GM21390 (cell line): Measurements from ENCODE around the gene SPATA1.
A peak's percentile ranks its signal among the peaks of the same experiment; 100 is the strongest.

Source experiments
- ATAC-seq: cut with Tn5 transposase; IDR thresholded peaks from one replicate; pipeline ENCODE4 v1.9.1; 2021; ENCODE audit not compliant: unreplicated experiment

Gene SPATA1, protein sequence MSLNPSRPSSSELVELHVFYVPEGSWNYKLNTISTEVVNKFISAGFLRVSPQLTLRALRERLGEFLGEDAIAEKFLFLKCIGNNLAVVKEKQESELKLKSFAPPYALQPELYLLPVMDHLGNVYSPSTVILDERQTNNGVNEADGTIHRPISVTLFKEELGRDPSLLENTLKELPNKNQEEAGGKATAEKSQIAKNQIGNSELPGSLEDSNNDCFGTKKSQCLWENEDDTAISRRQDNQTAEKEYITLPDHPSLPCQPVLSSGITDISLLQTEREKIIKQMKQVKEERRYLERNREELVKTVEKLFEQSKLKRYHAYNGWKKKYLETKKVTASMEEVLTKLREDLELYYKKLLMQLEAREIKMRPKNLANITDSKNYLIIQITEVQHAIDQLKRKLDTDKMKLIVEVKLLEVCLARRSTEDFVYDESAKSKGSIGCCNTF

DNA sequence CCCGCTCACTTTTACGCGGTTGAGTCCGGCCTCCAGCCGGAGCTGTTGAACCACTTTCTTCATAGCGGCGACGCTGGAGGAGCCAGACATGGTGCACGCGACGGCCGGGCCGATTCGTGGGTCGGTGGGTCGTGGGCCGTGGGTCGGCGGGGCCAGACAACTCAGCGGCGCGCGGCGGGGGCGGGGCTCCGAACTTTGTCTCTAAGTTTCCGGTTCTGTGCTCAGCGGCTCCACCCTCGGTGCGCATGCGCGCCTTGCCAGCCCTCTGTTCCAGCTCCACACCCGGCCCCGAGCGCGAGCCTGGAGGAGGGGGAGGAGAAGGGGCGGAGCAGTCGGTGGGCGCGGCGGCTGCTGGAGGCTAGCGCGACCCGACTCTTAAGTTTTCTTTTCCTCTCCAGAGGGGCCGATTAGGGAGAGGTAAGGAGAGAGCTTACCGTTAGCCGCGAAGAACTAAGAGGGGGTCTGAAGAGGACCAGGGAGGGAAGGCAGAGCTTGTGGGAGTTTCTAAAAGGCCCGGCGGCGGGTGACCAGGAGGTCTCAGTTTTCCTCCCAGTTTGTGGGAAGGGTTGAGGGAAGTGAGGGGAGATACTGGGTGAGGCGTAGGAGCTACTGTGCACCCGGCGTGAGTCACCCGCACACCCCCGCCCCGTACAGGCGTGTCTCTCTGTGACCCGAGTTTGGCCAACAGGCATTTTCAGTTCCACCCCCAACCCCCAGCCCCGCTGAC lies at the start of gene SPATA1, which contains the start of gene GNG5:
SPATA1 (plus strand) TSS at position 385 of the 727 bp plus-strand sequence. CDS start 9,974 bp downstream, outside the sequence.
GNG5 (minus strand) TSS at position 580 of the 727 bp plus-strand sequence; CDS start at position 90, 490 bp downstream.
- peak; percentile 79 for ATAC-seq

DNA sequence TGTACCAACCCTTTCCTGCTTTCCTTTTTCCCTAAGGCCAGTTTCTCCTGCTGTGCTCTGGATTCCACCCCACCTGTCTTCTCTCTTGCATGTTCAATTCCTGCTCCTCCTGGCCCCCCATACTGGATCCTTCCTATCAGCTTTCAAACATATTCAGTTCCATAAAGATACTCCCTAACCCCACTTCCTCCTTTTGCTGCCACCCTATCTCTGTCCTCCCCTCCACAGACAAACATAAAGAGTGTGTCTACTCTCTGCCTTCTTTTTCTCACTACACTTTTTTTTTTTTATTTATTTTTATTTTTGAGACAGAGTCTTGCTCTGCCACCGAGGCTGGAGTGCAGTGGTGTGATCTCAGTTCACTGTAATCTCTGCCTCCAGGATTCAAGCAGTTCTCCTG lies 44.1 kb upstream of the SPATA1 start:
- ATAC-seq: no peak

DNA sequence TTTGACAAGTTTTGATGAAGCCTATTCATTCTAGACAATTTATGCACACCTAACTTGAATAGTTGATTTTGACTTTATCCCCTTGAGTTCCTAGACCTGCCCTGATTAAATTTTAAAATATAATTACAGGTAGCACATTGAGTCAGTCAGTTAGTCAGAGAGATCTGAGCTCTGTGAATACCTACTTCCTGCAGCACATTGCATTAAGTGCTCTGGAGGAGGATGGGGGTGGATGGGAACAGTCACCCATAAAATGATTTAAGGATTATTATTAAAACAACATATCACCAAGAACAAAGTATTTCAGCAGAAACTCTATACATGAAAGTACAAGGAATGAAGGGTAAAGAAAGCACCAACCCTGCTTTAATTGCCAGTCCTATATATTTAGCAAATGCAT lies 38.9 kb upstream of the SPATA1 start:
- no peak for ATAC-seq

DNA sequence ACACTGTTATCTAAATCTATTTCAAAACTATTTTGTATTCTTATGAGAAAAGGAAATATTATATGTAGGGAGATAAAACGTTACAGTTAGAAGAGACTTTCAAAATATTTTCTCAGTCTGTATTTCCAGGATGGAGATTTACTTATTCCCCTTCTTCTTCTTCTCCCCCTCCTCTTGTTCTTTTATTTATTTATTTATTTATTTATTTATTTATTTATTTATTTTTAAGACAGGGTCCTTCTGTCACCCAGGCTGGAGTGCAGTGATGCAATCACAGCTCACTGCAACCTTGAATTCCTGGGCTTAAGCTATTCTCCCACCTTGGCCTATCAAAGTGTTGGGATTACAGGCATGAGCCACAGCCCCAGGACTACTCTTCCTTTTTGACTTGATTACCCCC lies 30.0 kb upstream of the SPATA1 start:
- no peak for ATAC-seq

DNA sequence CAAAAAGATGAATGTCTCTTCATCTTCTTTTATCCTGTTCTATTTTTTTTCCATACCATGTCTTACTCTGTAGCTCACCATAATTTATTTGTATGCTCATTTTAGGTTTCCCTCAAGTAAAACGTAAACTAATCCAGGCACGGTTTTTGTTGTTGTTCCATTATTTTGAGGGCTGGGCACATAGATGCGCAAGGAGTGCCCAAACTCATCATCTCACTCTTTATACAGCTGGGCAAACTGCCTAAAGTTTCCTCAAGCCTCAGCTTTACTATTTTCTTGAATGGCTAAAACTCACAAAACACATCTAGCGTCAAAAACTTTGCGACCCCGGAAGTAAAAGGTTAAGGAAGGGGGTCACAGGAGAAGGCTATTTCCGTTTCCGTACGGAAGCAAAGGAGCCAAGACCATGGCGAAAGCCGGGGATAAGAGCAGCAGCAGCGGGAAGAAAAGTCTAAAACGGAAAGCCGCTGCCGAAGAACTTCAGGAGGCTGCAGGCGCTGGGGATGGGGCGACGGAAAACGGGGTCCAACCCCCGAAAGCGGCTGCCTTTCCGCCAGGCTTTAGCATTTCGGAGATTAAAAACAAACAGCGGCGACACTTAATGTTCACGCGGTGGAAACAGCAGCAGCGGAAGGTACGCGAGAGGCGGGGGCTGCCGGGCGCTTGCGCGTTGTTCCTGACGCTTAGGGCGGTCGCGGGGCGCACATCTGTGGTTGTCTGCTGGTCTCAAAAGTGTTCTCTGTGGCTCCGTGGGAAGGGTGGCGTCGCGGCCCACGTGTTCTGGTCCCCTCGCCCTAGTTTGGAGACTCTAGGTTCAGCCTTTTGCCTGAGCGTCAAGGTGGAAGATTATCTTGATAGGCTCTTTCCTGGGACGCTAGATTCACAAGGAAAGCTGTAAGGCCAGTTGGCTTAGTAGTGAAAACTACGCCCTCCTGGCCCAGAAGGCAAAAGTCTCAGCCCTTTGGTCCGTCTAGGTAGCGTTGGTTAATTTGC lies 27.0 kb upstream of the SPATA1 start, which contains the start of gene RPF1:
RPF1 (plus strand) TSS at position 391 of the 993 bp plus-strand sequence; CDS start at position 407, 16 bp downstream.
- peak; percentile 97 for ATAC-seq

DNA sequence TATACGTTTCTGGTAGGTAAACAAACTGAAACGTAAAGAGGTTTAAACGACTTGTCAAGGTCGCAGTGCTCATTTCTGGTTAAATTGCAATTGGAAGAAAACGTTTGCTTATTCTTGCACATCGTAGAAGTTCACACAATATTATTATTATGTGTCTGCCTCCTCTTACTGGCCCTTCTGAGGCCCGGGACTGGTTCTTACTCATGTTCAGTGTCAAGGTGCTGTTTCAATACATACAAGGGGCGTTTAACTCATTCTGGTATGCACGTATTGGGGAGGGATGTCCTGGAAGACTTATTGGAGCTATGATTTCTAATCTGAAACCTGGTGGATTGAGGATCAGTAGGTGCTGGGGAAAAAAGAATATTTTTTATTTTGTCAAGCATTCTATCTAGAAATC lies 26.2 kb upstream of the SPATA1 start:
- peak; percentile 14 for ATAC-seq

DNA sequence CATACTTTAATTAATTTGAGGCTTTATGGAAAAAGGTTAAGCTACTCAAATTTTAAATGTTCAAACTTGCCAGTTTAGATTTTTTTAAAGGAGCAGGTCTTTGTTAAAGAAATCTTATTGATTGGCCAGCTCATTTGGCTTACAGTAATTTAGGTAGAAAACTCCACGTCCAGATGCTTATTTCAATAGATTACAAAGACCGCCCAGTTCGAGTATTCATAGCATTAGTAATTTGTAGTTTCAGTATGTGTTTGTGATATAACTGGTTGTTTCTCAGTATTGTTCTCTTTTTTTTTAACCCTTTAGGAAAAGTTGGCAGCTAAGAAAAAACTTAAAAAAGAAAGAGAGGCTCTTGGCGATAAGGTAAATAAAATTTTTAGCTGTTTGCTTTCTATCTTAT lies 25.5 kb upstream of the SPATA1 start:
- ATAC-seq: no peak

DNA sequence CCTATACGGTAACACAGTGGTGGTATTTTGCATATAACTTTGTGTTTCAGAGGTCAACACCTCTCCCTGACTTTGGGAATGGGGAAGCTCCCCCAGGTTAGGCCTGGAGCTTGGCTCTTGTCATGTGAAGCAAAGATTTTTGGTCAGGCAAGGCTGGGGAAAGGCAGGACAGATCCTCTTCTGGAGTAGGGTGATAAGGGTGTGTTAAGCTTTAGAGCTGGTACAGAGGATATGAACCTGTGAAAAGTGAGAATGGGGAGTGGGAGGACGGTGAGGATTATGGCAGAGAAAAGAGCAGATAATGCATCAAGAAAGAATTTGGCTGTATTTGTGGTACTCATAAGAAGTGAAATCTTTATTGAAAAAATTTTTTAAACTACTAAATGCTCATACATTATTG lies 24.9 kb upstream of the SPATA1 start:
- ATAC-seq: no peak

DNA sequence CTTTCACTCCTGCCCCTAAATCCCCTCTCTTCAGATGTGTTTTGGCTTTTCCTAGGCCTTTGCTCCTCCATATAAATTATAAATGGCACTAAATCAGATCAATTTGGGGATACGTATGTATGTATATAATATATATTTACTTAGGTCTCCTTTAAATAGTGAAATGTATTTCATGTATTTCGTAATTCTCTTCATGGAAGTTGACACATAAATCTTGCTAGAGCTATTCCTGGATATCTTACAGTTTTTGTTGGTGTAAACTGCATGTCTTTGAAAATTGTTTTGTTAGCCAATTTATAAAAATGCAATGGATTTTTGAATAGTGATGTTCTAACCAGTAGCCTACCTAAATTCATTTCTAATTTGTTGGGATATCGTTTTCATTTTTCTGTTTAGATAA lies 18.1 kb upstream of the SPATA1 start:
- ATAC-seq: no peak

DNA sequence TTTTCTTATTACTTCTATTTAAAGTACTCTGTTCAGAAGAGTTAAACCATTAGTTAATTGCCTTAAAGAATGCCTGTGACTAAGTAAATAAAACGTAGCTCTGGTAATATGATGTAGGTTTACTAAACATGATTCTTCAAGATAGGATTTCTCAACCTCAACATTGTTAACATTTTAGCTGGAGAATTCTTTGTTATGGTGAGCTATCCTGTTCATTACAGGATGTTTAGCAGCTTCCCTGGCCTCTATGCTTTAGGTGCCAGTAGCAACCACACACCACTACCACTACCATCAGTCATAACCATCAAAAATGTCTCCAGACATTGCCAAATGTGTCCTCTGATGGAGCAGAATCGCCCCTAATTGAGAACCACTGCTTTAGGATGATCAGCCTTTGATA lies 16.4 kb upstream of the SPATA1 start:
- ATAC-seq: no peak

DNA sequence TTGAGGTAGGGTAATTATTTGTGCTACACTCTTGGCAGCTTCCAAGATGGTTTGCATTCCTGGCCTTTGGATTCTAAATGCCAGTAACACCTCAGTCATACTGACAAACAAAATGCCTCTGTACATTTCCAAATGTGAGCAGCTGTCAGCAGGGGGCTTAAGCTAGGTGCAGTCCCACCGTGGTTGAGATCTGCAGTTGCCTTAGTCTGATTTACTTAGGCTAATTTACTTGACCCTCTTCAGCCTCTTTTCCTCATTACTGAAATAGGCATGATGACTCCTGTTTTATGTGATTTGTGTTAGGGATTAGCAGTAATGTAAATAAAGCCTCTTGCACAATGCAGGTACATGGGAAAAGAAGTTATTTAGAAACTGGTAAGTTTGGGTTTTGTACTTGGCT lies 13.5 kb upstream of the SPATA1 start:
- ATAC-seq: no peak

DNA sequence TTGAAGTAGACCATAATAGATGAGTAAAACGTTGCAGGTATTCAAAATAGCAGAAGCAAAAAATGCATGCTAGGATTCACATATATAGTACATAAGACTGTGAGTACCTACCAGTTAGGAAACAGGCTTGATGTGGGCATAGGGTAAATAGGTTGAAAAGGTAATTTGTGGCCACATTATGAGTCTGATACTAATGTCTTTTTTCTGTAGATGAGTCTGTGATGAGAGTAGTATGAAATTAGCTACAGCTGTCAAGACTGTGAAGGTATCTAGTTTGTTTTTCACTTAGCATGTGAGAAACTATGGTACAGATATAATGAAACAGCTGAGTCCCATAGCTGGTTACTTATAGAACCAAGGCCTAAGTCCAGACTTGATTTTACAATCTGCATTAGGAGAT lies 12.4 kb upstream of the SPATA1 start:
- no peak for ATAC-seq

DNA sequence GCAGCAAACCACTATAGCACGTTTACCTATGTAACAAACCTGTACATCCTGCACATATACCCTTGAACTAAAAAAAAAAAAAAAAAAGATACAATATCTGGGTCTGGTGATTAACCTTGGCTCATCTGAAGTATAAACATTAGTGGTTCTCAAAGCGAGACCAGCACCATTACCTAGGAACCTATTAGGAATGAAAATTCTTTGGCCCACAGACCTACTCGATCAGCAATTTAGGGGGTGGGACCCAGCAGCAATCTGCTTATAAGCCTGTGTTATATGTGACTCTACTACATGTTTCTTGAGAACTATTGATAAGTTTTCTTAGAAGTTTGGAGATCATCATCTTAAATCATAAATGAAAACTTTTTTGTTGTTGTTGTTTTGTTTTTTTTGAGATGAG lies 9.7 kb upstream of the SPATA1 start:
- no peak for ATAC-seq

DNA sequence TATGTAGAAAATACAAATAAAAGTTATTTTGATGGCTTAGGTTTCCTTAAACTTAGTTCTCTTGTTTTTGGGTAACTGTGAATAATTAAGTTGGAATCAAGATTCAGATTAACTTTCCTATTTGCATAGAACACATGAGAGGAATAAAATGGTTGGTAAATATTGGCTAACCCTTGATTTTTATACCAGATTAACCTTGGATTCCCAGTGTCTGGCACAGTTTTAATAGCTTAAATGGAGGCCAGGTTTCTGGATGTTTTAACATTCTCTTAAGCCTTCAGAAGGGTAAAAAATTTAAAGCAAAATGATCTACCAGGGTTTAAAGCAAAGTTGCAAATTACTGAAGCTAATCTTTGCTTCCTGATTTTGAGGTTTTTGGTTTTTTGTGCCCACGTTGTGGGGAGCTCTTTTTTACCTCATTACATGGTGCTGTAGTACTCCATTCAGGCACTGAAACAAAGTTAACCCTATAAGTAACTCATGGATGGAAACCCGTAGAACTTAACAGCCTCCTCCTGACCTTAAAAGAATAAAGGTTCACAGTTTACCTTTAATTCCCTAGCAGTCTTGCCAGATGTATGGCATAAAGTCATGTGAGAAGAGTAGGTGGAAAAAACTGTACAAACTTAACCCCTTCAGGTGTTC lies 8.4 kb upstream of the SPATA1 start:
- ATAC-seq: no peak

DNA sequence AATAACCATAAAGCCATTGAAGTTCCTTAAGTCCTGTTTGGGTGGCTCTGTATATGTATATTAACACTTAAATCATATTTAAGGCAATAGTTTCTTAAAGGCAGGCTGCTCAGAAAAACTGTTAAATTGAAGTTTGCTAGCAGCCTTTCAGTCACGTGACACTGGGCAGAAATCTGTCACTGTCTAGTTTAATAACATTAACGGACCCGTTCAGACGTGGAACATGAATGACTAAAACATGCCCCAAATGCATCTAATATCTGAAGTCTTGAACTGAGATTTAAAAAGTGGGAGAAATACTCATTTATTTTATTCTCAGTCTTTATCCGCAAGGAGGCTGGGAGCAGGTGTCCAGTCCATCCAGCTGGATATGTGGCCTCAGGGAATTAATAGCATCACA lies 3.3 kb upstream of the SPATA1 start:
- ATAC-seq: no peak

DNA sequence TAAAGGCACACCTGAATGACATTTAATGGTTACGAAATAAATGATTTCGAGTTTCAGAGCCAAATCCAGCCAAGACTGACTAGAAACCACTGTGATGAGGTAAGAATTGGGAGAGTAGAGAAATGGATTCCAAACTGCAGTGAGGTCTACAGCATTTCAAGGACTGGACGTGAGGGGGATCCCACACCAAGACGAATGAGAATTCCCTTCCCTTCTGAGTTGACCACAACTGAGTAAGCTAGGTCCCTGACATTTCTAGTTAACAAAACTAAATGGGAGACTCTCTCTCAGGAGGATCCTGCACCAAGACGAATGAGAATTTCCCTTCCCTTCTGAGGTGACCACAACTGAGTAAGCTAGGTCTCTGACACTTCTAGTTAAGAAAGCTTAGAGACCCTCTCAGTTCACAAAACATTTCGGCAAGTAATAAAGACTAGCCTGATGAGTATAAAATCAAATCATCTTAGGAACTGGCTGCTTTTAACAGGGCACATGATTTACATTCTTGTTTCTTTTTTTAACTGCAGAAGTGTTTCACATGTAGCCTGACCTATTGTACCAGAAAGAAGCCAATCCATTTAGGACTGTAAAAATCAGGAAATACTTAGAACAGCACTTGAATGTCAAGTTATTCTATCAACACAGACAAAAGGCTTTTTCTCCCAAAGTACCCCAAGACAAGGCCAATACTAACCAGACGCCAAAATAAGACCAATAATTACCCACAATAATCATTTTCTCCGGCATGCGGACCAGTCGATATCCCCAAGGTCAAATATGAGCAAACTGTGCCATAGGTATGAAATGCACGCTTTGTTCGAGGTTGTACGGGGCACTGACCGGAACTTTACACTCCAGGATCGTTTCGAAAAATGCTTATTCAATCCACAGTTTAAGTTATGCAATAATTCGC lies 1.4 kb upstream of the SPATA1 start:
- no peak for ATAC-seq

DNA sequence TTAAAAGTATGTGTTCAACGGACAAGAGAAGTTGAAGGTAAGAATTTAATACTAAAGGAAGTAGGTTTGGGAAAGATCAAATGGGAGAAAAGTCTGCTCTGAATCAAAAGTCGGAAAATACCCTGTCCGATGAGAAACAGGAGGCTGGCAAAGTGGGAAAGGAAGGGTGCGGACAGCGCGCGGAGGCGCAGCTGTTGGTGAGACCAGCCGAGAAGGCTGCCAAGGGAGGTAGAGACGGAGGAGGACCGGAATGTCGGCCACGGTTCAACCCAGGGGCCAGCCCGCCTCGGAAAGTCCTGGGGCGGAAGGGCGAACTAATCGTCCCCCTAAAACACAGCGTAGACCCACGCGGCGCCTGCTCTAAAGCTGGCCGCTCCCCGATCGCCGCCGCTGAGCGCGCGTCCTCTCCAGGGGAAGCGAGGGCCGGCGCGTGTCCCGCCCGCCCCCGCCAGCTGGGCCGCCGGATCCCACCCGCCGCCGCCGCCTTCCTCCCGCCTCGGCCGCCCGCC lies 639 bp upstream of the SPATA1 start:
- peak; percentile 31 for ATAC-seq

DNA sequence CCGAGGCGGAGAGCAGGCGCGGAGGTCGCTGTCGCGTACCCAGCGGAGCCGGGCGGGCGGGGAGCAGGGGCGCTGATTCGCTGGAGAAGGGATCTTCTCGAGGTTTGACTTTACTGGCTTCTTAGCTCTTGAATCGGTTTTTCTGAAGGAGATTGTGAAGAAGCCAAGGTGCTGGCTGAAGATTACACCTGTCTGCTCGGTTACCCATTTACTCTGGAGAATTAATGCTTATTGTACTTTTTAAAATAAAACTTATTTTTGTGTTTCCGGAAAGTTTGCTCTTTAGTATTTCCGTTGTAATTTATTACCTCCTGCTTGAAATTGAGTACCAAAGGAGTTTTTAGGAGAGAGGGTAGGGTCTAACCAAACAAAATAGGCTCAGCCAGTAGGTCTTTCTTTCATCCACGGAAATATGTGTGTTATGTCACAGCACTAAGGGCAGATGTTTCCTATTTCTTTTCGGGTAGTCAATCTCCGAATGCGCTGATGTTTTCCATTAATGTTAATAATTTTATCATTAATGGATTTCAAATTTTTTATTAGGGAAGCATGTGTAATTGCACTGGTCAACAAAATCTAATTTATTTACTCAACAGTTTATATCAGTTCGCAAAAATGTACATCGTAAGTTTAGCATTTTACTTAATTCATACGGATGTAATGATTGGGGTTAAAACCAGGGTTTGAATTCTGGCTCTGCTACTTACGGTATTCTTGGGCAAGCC lies 705 bp downstream of the SPATA1 start:
- ATAC-seq: no peak
